Measurements from ENCODE around the gene OTOP2. TPM values are rescaled to one million over a fixed set of nuclear protein-coding genes. Genes with fewer than 3 reads are reported as not detected.
A peak's percentile ranks its signal among the peaks of the same experiment; 100 is the strongest.
"Not testable (repeated sequence)": the region's sequence is repeated elsewhere in the genome, so short reads cannot be mapped to it uniquely, and the experiment has no call there.

The OTOP2 gene
- total RNA-seq, 4 donors from 2014 or later, result not detected

- intact Hi-C loops (cut with DNase I), result no loop called here
- no peak for DNase-seq (ENCODE audit: extremely low spot score)
- 0% methylated on average over 8 of the region's 61 CpGs for WGBS
Observed at GRCh38 chr17:74981979-74982662, 58.0 kb downstream of the OTOP2 start.

DNA sequence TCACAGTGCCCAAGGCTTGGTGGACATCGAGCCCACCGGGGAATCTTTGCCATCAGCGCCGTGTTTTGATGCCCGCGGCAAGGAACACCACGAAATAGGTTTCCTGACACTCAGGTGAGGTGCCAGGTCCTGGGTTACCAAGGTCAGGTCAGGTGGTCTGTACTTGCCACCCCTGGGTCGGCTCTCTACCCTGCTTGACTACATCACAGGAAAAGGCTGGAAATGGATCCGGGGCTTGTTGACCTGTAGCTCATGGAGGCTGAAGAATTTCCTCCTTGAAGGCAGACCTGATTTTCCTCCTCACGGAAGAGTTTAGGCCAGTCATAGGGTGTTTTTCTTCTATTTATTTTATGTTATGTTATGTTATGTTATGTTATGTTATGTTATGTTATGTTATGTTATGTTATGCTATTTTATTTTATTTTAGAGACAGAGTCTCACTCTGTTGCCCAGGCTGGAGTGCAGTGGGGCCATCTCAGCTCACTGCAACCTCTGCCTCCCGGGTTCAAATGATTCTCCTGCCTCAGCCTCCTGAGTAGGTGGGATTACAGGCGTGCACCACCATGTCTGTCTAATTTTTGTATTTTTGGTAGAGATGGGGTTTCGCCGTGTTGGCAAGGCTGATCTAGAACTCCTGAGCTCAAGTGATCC, 58.7 kb downstream of the OTOP2 start:
- H3K27me3 ChIP-seq; H3K9me3 ChIP-seq; DNase-seq (ENCODE audit: extremely low spot score); H3K36me3 ChIP-seq; intact Hi-C loops (cut with DNase I): not testable (repeated sequence)
- Histone ChIP-seq H3K4me1 (peaks cover 13 to 33% (median 24%) of the 10 kb centered on the region in 4 donors), H3K4me3 (peak overlapping the region; percentile 62 to 70 (median 70)), H3K27ac (replicated peaks in 1 of 4) (peak overlapping the region; percentile 87 to 88 (median 88))
- 55% methylated on average over 7 of the region's 14 CpGs for WGBS

More at GRCh38 chr17:74981979-74982662, 58.0 kb downstream of the OTOP2 start:
- Histone ChIP-seq H3K27ac (replicated peaks in 1 of 4) (peak overlapping the region; percentile 87 to 88 (median 88)), H3K36me3 (no peaks in the 10 kb centered on the region), H3K9me3 (no peaks in the 10 kb centered on the region), H3K4me3 (peak overlapping the region; percentile 62 to 70 (median 70)), H3K27me3 (no peaks in the 10 kb centered on the region), H3K4me1 (peaks cover 12 to 29% (median 22%) of the 10 kb centered on the region in 4 donors)
- TF ChIP-seq POLR2AphosphoS5 (IDR thresholded peaks at IDR 0.05) (peak; percentile 72 to 90), EP300 (IDR thresholded peaks at IDR 0.05) (no peak), POLR2A (IDR thresholded peaks at IDR 0.05; ENCODE audit: low read depth) (peak; percentile 11)
- TF ChIP-seq, protein P1, sequence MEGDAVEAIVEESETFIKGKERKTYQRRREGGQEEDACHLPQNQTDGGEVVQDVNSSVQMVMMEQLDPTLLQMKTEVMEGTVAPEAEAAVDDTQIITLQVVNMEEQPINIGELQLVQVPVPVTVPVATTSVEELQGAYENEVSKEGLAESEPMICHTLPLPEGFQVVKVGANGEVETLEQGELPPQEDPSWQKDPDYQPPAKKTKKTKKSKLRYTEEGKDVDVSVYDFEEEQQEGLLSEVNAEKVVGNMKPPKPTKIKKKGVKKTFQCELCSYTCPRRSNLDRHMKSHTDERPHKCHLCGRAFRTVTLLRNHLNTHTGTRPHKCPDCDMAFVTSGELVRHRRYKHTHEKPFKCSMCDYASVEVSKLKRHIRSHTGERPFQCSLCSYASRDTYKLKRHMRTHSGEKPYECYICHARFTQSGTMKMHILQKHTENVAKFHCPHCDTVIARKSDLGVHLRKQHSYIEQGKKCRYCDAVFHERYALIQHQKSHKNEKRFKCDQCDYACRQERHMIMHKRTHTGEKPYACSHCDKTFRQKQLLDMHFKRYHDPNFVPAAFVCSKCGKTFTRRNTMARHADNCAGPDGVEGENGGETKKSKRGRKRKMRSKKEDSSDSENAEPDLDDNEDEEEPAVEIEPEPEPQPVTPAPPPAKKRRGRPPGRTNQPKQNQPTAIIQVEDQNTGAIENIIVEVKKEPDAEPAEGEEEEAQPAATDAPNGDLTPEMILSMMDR (IDR thresholded peaks at IDR 0.05), result peak; percentile 6 to 22 (median 9)

Other genes with a start within 250 kb of the OTOP2 start
- gene CD300LF, start 211.3 kb upstream of the OTOP2 start, total RNA-seq, result under 1 TPM in 3 of 4 donors, not detected in 1; 0.26 to 0.99 (median 0.42) TPM
- gene RAB37, start 187.0 kb upstream of the OTOP2 start, total RNA-seq, result 1 to 10 TPM; 1.4 to 3.3 (median 2.5) TPM
- 10 to 100 TPM in 2 of 4 donors, 1 to 10 TPM in 2; 8.9 to 12.1 (median 11.0) TPM for gene NHERF1, start 175.6 kb upstream of the OTOP2 start, total RNA-seq
- gene NAT9, start 147.9 kb upstream of the OTOP2 start, total RNA-seq, result 10 to 100 TPM; 10.4 to 22.4 (median 17.7) TPM
- gene GRIN2C, start 64.4 kb upstream of the OTOP2 start, total RNA-seq, result 1 to 10 TPM in 1 of 4 donors, under 1 TPM in 3; 0.17 to 2.5 (median 0.50) TPM
- 10 to 100 TPM in 1 of 4 donors, 1 to 10 TPM in 3; 4.9 to 10.6 (median 7.0) TPM for gene FDXR, start 51.3 kb upstream of the OTOP2 start, total RNA-seq
- gene FADS6, start 30.6 kb upstream of the OTOP2 start, total RNA-seq, result under 1 TPM in 1 of 4 donors, not detected in 3; 0.33 TPM
- under 1 TPM in 1 of 4 donors, not detected in 3; 0.39 TPM for gene USH1G, start 1.0 kb upstream of the OTOP2 start, total RNA-seq
- gene OTOP3, start 11.6 kb downstream of the OTOP2 start, total RNA-seq, result not detected
- gene HID1, start 48.5 kb downstream of the OTOP2 start, total RNA-seq, result 10 to 100 TPM in 2 of 4 donors, 1 to 10 TPM in 2; 4.5 to 17.1 (median 10.9) TPM
- 10 to 100 TPM; 14.6 to 36.7 (median 24.3) TPM for gene CDR2L, start 63.4 kb downstream of the OTOP2 start, total RNA-seq
- gene MRPL58, start 88.4 kb downstream of the OTOP2 start, total RNA-seq, result 10 to 100 TPM; 34.9 to 47.8 (median 40.2) TPM
- gene ATP5PD, start 122.7 kb downstream of the OTOP2 start, total RNA-seq, result 100 to 1,000 TPM; 202 to 388 (median 256) TPM
- gene KCTD2, start 123.0 kb downstream of the OTOP2 start, total RNA-seq, result 10 to 100 TPM; 20.3 to 37.7 (median 29.9) TPM
- gene SLC16A5, start 163.7 kb downstream of the OTOP2 start, total RNA-seq, result 1 to 10 TPM; 3.8 to 9.7 (median 7.6) TPM
- 10 to 100 TPM in 1 of 4 donors, 1 to 10 TPM in 3; 3.5 to 10.3 (median 6.7) TPM for gene ARMC7, start 185.7 kb downstream of the OTOP2 start, total RNA-seq
- 10 to 100 TPM; 70.6 to 98.7 (median 75.1) TPM for gene NT5C, start 207.5 kb downstream of the OTOP2 start, total RNA-seq
- 10 to 100 TPM in 3 of 4 donors, 1 to 10 TPM in 1; 5.4 to 24.2 (median 18.4) TPM for gene JPT1, start 230.2 kb downstream of the OTOP2 start, total RNA-seq

All from esophagus muscularis mucosa (tissue), 4 donors.